A673 (cell line): ENCODE data around the gene XPO5. TPM values are rescaled to one million over a fixed set of nuclear protein-coding genes. Genes with fewer than 3 reads are reported as not detected.
"Not testable (repeated sequence)": the region's sequence is repeated elsewhere in the genome, so short reads cannot be mapped to it uniquely, and the experiment has no call there.

Source experiments
- BruUV-seq: library from RNA; stranded (reverse); fragments of 400-500 nt; replicated peaks from 2 replicates; lab custom pipeline; 2021; lab: Mats Ljungman, UMichigan
- CTCF ChIA-PET: fragments of 300-600 bp; sonication (Branson Sonifier 250); formaldehyde crosslinking; loops from one replicate; lab custom pipeline; 2022; ENCODE audit warnings: antibody characterized with exemption; lab: Charles Lee
- POLR2A ChIA-PET: fragments of 300-600 bp; sonication (Branson Sonifier 250); formaldehyde crosslinking; loops from one replicate; lab custom pipeline; 2022; ENCODE audit warnings: antibody characterized with exemption; ENCODE audit not compliant: low non-redundant PET; lab: Charles Lee
- DNase-seq: peaks from one replicate; pipeline ENCODE4 v3.0.0-alpha.2; 2015; ENCODE audit warnings: low spot score
- H3K27ac ChIP-seq: fragments of 200-600 bp; sonication (generic); 2 replicates; pipeline ENCODE4 v1.5.1; 2016; ENCODE audit warnings: mixed run types, low read depth, mild to moderate bottlenecking, mixed read lengths, antibody characterized with exemption, low read length; ENCODE audit not compliant: poor library complexity, severe bottlenecking
- H3K27me3 ChIP-seq: fragments of 200-600 bp; sonication (generic); replicated peaks from 2 replicates; pipeline ENCODE4 v1.6.1; 2017; ENCODE audit warnings: mixed run types, low read depth, mild to moderate bottlenecking, mixed read lengths, antibody characterized with exemption, low read length; ENCODE audit not compliant: insufficient read depth, poor library complexity
- H3K36me3 ChIP-seq: fragments of 200-600 bp; sonication (generic); 2 replicates; pipeline ENCODE4 v1.6.1; 2016; ENCODE audit warnings: mixed run types, mild to moderate bottlenecking, mixed read lengths, antibody characterized with exemption, low read length; ENCODE audit not compliant: insufficient read depth, poor library complexity, severe bottlenecking
- H3K4me1 ChIP-seq: fragments of 200-600 bp; sonication (generic); 2 replicates; pipeline ENCODE4 v1.6.1; 2017; ENCODE audit warnings: mixed run types, mild to moderate bottlenecking, mixed read lengths, antibody characterized with exemption, low read length; ENCODE audit not compliant: insufficient read depth, poor library complexity, severe bottlenecking
- H3K4me3 ChIP-seq: fragments of 200-600 bp; sonication (generic); 2 replicates; pipeline ENCODE4 v1.5.1; 2016; ENCODE audit warnings: low read depth, mixed run types, mild to moderate bottlenecking, mixed read lengths, low read length; ENCODE audit not compliant: poor library complexity, severe bottlenecking
- H3K9me3 ChIP-seq: fragments of 200-600 bp; sonication (generic); 2 replicates; pipeline ENCODE4 v1.6.1; 2016; ENCODE audit warnings: mixed run types, low read depth, mild to moderate bottlenecking, mixed read lengths, antibody characterized with exemption, low read length; ENCODE audit not compliant: poor library complexity, severe bottlenecking
- EZH2 ChIP-seq: fragments of 200-600 bp; sonication (generic); IDR thresholded peaks from 2 replicates; pipeline ENCODE4 v1.6.1; 2017; ENCODE audit warnings: borderline replicate concordance, low read depth, mild to moderate bottlenecking, mixed read lengths, antibody characterized with exemption, low read length; ENCODE audit not compliant: poor library complexity, severe bottlenecking
- intact Hi-C: fragments of 100-400 bp; cut with micrococcal nuclease; formaldehyde crosslinking; loops from one replicate; pipeline ENCODE4 v1.10.0; 2022; ENCODE audit not compliant: unreplicated experiment
- total RNA-seq: library from RNA; stranded (reverse); gene quantifications from 2 replicates; pipeline ENCODE4 v1.2.3, GENCODE V29; 2021
- TF ChIP-seq, protein P1 (sequence below): fragments of 300-800, 200-600 bp; sonication (generic); conservative IDR thresholded peaks from 2 replicates; pipeline ENCODE4 v1.5.1; 2017; ENCODE audit warnings: low read depth, mild to moderate bottlenecking, antibody characterized with exemption, low read length, moderate library complexity, mixed read lengths

Gene XPO5
- total RNA-seq, 1 experiment from 2014 or later, result 111 TPM

DNA sequence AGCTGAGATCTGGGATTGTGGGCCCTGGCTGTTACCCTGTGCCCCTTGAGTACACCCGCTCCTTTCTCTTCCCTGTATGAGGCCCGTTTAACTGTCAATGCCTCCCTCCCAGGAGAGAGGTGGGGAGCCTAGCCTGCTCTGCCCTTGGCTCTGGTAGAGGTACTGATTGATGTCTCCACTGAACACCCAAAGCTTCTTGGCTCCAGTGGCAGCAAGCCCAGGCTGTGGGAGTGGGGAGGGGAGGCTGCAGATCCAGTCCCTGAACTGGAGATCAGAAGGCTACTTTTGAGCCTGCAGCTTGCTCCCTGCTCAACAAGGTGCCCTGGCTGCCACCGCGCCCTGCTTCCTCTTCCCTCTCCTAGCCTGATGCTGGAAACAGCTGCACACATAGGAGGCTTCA, 73.2 kb downstream of the XPO5 start:
- intact Hi-C loops, result loop anchor here (10.0 kb wide), 1 partner anchor 238 kb away; no protein-coding TSS in a partner anchor
- no peak for DNase-seq
- Histone ChIP-seq H3K36me3 (peaks cover 50% of the 10 kb centered on the region), H3K27ac (no peak overlapping the region), H3K27me3 (no peaks in the 10 kb centered on the region), H3K9me3 (no peaks in the 10 kb centered on the region), H3K4me1 (no peaks in the 10 kb centered on the region), H3K4me3 (no peak overlapping the region)
- BruUV-seq, result no TSS peak
- TF ChIP-seq, protein P1, sequence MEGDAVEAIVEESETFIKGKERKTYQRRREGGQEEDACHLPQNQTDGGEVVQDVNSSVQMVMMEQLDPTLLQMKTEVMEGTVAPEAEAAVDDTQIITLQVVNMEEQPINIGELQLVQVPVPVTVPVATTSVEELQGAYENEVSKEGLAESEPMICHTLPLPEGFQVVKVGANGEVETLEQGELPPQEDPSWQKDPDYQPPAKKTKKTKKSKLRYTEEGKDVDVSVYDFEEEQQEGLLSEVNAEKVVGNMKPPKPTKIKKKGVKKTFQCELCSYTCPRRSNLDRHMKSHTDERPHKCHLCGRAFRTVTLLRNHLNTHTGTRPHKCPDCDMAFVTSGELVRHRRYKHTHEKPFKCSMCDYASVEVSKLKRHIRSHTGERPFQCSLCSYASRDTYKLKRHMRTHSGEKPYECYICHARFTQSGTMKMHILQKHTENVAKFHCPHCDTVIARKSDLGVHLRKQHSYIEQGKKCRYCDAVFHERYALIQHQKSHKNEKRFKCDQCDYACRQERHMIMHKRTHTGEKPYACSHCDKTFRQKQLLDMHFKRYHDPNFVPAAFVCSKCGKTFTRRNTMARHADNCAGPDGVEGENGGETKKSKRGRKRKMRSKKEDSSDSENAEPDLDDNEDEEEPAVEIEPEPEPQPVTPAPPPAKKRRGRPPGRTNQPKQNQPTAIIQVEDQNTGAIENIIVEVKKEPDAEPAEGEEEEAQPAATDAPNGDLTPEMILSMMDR, result no peak
- TF ChIP-seq EZH2, result no peak
- ChIA-PET CTCF (no interaction called here), POLR2A (no interaction called here)

DNA sequence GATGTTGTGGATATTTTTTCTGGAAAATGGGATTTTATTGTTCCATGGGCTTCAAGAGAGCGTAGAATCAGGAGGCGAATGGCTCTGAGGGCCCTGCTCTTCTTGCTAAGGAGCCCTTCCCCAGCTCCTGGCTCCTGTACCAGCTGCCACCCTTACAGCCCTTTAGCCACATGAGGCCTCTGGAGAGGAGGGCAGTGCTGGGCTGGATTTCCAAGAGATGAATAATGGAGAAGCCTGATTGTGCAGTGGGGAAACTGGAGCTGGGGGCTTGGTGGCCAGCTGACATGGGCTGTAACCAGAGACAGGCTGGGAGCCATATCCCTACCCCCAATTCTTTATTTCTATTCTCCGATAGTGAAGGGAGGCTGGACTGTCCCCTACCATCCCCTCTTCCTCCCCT, 74.9 kb downstream of the XPO5 start:
- H3K27ac ChIP-seq, result no peak overlapping the region
- ChIA-PET CTCF (interaction anchor here (0.6 kb wide), 1 partner anchor 222 kb away, joined by 6 read pairs; no protein-coding TSS in a partner anchor), POLR2A (no interaction called here)
- H3K4me1 ChIP-seq, result peaks cover 2% of the 10 kb centered on the region
- no TSS peak for BruUV-seq
- intact Hi-C loops, result loop anchor here (10.0 kb wide), 1 partner anchor 236 kb away; no protein-coding TSS in a partner anchor
- no peak for DNase-seq
- TF ChIP-seq EZH2, result no peak
- TF ChIP-seq, protein P1, result no peak
- no peaks in the 10 kb centered on the region for H3K27me3 ChIP-seq
- peaks cover 50% of the 10 kb centered on the region for H3K36me3 ChIP-seq
- no peak overlapping the region for H3K4me3 ChIP-seq
- no peaks in the 10 kb centered on the region for H3K9me3 ChIP-seq

DNA sequence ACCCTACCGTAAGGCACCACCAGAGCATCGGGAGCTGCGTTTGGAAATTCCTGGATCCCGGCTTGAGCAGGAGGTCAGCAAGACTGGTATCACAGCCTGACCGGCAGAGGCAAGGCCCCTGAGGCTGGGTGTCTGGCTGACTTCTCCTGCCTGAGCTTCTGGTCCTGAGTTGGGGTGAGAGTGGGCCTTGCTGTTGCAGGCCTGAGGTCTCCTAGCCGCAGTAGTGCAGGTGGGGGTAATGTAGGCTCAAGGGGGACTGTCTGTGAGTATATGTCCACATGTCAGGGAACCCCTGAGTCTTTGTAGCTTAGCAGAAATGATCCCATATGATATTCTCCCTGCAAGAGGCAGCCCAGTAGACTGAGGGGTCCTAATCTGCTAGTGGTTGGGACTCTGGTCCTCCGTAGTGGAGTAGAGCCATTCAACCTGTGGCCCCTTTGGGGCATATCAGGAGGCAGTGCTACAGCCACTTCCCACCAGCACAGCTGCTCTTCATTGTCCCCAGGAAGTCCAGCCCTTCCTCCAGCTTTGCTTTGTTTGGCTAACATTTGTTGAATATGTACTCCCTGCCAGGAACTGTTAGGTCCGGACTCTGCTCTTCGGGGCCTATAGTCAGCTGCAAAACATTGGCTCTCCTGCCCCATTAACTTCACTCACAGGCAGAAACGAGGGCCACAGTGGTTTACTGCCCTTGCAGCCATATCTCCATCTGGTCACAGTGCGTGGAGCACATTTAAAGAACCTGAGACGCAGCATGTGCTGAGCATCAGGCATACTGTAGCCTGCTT, 76.6 kb downstream of the XPO5 start:
- no peak overlapping the region for H3K27ac ChIP-seq
- TF ChIP-seq, protein P1, result no peak
- TF ChIP-seq EZH2, result no peak
- intact Hi-C loops, result no loop called here
- ChIA-PET POLR2A (no interaction called here), CTCF (interaction anchor here (0.5 kb wide), 1 partner anchor 164 kb away, joined by 3 read pairs; no protein-coding TSS in a partner anchor)
- H3K27me3 ChIP-seq, result no peaks in the 10 kb centered on the region
- no peak for DNase-seq
- no TSS peak for BruUV-seq
- no peaks in the 10 kb centered on the region for H3K9me3 ChIP-seq
- peaks cover 45% of the 10 kb centered on the region for H3K36me3 ChIP-seq
- H3K4me3 ChIP-seq, result no peak overlapping the region
- peaks cover 10% of the 10 kb centered on the region for H3K4me1 ChIP-seq

DNA sequence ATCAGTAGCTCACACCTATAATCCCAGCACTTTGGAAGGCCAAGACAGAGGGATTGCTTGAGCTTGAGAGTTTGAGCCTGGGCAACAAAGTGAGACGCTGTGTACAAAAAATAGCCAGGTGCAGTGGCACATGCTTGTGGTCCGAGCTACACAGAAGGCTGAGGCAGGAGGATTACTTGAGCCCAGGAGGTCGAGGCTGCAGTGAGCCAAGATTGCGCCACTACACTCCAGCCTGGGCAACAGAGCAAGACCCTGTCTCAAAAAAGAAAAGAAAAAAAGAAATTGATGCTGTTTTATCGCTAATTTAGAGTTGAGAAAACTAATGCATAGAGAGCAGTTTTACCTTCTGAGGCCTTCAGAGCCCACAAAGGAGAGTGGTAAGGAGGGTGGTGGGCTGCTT, 77.5 kb downstream of the XPO5 start:
- BruUV-seq, DNase-seq, intact Hi-C loops, POLR2A ChIA-PET, H3K4me3 ChIP-seq, H3K27ac ChIP-seq, H3K27me3 ChIP-seq, H3K9me3 ChIP-seq: not testable (repeated sequence)
- CTCF ChIA-PET, result interaction anchor here (0.5 kb wide), 1 partner anchor 163 kb away, joined by 3 read pairs; no protein-coding TSS in a partner anchor
- Histone ChIP-seq H3K4me1 (peaks cover 16% of the 10 kb centered on the region), H3K36me3 (peaks cover 39% of the 10 kb centered on the region)
